Limb (tissue), 2 donors: ENCODE data around the gene RHCE.
"Not testable (repeated sequence)": the region's sequence is repeated elsewhere in the genome, so short reads cannot be mapped to it uniquely, and the experiment has no call there.

ENCODE experiments used
- DNase-seq, 2 donors: peaks; one replicate each; pipeline ENCODE4 v3.0.0-alpha.2; 2016; ENCODE audit errors: extremely low spot score in 2 of 2

The RHCE gene

GRCh38 chr1:25433389-25434186, 13.0 kb upstream of the RHCE start:
- DNase-seq = no peak

- no peak for DNase-seq
These were observed 12.2 kb upstream of the RHCE start for GRCh38 chr1:25432749-25433388.

GRCh38 chr1:25431955-25432719, 11.5 kb upstream of the RHCE start:
- no peak for DNase-seq

GRCh38 chr1:25430967-25431881, 10.6 kb upstream of the RHCE start:
- DNase-seq = peak in 1 of 2 donors; percentile 64

GRCh38 chr1:25430073-25430966, 9.7 kb upstream of the RHCE start, which contains the start of gene MACO1:
TSS of gene MACO1 (plus strand) at chr1:25430897. CDS start at chr1:25431099, 202 bp downstream.
- DNase-seq = peak; percentile 98 to 99

- DNase-seq = no peak
These were observed 8.0 kb upstream of the RHCE start for GRCh38 chr1:25428475-25429166.

GRCh38 chr1:25427696-25428095, 7.1 kb upstream of the RHCE start:
- DNase-seq = no peak

- DNase-seq = no peak
These were observed 4.8 kb upstream of the RHCE start for GRCh38 chr1:25425098-25426085.

- not testable (repeated sequence) for DNase-seq
These were observed 2.6 kb upstream of the RHCE start for GRCh38 chr1:25423206-25423605.

- not testable (repeated sequence) for DNase-seq
These were observed 1.3 kb downstream of the RHCE start for GRCh38 chr1:25419339-25419738.

- DNase-seq = not testable (repeated sequence)
These were observed 3.3 kb downstream of the RHCE start for GRCh38 chr1:25417280-25417679.

GRCh38 chr1:25414578-25414977, 6.0 kb downstream of the RHCE start:
- DNase-seq = not testable (repeated sequence)

- DNase-seq = not testable (repeated sequence)
These were observed 6.5 kb downstream of the RHCE start for GRCh38 chr1:25414157-25414556.

GRCh38 chr1:25412872-25413623, 7.6 kb downstream of the RHCE start:
- not testable (repeated sequence) for DNase-seq

GRCh38 chr1:25409641-25410427, 10.8 kb downstream of the RHCE start:
- not testable (repeated sequence) for DNase-seq

GRCh38 chr1:25405731-25406305, 14.8 kb downstream of the RHCE start:
- DNase-seq = not testable (repeated sequence)
